Peyer's patch (tissue), 4 donors: ENCODE results near the gene ZNF628.

Source experiments
- POLR2A ChIP-seq, 2 donors: fragments of 450-650 bp; IDR thresholded peaks; one replicate each; pipeline ENCODE4 v1.5.1; 2017; ENCODE audit warnings: antibody characterized with exemption in 2 of 2, mild to moderate bottlenecking in 2 of 2, moderate library complexity in 2 of 2
- TF ChIP-seq, protein P1 (sequence below), 6 experiments: fragments of 450-650 bp in 4 of 6; fragments of 200-600 bp in 2 of 6; sonication (generic) in 1 of 6; IDR thresholded peaks; one replicate each; pipeline ENCODE4 v1.5.1; 2017 to 2019; ENCODE audit warnings: antibody characterized with exemption in 6 of 6, mild to moderate bottlenecking in 3 of 6, moderate library complexity in 1 of 6

DNA sequence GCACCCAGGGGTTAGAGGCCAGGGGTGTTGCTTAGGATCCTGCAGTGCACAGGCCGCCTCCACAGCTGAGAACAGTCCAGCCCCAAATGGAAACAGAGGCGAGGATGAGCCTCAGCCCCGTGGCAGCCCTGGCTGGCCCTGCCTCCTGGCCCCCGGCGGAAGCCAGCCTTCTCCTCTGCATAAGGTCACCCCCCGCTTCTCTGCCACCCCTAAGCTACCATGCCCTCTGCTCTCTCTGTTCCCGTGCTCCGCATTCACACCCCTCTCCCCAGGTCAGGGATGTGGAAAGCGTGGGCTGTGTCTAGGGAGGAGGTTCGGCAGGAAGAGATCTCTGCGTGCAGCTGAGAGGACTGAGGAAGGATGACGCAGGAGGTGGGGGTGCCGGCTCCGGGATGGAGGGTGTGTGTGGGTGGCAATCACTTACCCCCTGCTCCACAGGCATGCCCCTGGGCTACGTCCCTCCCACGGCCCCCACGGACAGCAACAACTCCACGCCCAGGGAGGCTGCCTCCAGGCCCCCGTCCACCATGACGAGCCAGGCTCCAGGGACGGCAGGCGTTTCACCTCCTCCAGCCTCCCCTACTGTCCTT, 17.9 kb downstream of the ZNF628 start:
- TF ChIP-seq, protein P1, sequence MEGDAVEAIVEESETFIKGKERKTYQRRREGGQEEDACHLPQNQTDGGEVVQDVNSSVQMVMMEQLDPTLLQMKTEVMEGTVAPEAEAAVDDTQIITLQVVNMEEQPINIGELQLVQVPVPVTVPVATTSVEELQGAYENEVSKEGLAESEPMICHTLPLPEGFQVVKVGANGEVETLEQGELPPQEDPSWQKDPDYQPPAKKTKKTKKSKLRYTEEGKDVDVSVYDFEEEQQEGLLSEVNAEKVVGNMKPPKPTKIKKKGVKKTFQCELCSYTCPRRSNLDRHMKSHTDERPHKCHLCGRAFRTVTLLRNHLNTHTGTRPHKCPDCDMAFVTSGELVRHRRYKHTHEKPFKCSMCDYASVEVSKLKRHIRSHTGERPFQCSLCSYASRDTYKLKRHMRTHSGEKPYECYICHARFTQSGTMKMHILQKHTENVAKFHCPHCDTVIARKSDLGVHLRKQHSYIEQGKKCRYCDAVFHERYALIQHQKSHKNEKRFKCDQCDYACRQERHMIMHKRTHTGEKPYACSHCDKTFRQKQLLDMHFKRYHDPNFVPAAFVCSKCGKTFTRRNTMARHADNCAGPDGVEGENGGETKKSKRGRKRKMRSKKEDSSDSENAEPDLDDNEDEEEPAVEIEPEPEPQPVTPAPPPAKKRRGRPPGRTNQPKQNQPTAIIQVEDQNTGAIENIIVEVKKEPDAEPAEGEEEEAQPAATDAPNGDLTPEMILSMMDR (IDR thresholded peaks at IDR 0.05) = no peak
- no peak for TF ChIP-seq POLR2A (IDR thresholded peaks at IDR 0.05)
